ENCODE results near the gene CDC14A.
"Not testable (repeated sequence)": the region's sequence is repeated elsewhere in the genome, so short reads cannot be mapped to it uniquely, and the experiment has no call there.

Gene CDC14A, protein sequence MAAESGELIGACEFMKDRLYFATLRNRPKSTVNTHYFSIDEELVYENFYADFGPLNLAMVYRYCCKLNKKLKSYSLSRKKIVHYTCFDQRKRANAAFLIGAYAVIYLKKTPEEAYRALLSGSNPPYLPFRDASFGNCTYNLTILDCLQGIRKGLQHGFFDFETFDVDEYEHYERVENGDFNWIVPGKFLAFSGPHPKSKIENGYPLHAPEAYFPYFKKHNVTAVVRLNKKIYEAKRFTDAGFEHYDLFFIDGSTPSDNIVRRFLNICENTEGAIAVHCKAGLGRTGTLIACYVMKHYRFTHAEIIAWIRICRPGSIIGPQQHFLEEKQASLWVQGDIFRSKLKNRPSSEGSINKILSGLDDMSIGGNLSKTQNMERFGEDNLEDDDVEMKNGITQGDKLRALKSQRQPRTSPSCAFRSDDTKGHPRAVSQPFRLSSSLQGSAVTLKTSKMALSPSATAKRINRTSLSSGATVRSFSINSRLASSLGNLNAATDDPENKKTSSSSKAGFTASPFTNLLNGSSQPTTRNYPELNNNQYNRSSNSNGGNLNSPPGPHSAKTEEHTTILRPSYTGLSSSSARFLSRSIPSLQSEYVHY

DNA sequence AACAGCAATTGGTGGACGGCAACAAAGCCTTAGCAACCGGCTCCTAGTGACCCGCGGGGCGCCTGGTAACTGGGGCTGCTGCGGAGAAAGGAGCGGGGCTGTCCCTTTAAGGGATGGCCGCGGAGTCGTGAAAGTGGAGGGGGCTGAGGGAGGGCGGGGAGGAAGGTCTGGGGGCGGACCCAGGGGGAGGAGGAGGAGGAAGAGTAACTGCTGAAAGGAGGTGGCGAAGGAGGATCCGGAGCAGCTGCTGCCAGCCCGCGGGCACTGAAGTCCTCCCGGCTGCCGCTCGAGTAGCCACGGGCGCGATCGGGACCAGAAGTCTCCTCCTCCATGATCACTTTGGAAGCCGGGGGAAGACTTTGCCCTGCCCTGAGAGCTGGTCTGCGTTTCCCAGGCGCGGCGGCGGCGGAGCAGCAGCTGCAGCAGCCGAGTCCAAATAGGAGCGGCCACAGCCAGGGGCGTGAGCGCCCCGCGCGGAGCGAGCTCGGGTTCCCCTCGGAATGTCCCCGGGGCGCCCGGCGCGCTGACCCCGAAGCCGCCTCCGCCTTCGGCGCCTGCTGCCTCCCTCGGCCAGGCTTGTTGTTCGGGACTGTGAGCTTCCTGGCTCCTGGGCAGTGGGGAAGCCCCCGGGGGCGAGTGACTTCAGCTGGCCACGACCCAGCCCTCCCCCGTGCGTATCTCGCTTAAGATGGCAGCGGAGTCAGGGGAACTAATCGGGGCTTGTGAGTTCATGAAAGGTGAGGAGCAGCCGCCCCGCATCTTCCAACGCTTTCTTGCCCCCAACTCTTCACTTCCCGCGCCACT is at the start of gene CDC14A:
TSS of gene CDC14A (plus strand) at position 240 of the 804 bp plus-strand sequence. CDS start at position 689, 449 bp downstream.
- peak within 1 kb of the TSS; percentile 92 for H3K4me3 ChIP-seq (ENCODE audit: low read depth, low read length)

DNA sequence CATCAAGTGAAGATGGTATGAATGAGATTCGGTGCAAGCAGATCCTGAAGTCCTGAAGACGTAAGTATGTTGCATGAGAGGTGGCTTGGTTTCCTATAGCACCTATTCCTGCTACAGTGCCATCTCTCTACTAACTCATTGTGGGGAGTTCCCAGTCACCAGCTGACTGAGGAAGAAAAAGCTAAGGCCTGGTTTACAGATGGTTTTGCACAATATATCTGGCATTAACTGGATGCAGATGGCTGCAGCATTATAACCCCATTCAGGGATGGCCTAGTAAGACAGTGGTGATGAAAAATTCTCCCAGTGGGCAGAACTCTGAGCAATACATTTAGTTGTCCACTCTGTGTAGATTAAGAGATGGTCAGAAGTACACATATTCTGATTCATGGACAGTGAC is 49.6 kb upstream of the CDC14A start:
- no peak overlapping the region for H3K4me3 ChIP-seq (ENCODE audit: low read depth, low read length)

- no peak overlapping the region for H3K4me3 ChIP-seq (ENCODE audit: low read depth, low read length)
Measured at GRCh38 chr1:100304227-100304626, 48.1 kb upstream of the CDC14A start.

GRCh38 chr1:100304921-100305320 is 47.4 kb upstream of the CDC14A start:
- H3K4me3 ChIP-seq (ENCODE audit: low read depth, low read length), result no peak overlapping the region

GRCh38 chr1:100305954-100306353 is 46.4 kb upstream of the CDC14A start:
- no peak overlapping the region for H3K4me3 ChIP-seq (ENCODE audit: low read depth, low read length)

GRCh38 chr1:100306735-100307313 is 45.5 kb upstream of the CDC14A start:
- no peak overlapping the region for H3K4me3 ChIP-seq (ENCODE audit: low read depth, low read length)

- no peak overlapping the region for H3K4me3 ChIP-seq (ENCODE audit: low read depth, low read length)
Measured at GRCh38 chr1:100308777-100309176, 43.5 kb upstream of the CDC14A start.

GRCh38 chr1:100309863-100310262 is 42.4 kb upstream of the CDC14A start:
- H3K4me3 ChIP-seq (ENCODE audit: low read depth, low read length), result no peak overlapping the region

GRCh38 chr1:100313382-100313781 is 38.9 kb upstream of the CDC14A start:
- no peak overlapping the region for H3K4me3 ChIP-seq (ENCODE audit: low read depth, low read length)

GRCh38 chr1:100316622-100317021 is 35.7 kb upstream of the CDC14A start:
- H3K4me3 ChIP-seq (ENCODE audit: low read depth, low read length), result no peak overlapping the region

DNA sequence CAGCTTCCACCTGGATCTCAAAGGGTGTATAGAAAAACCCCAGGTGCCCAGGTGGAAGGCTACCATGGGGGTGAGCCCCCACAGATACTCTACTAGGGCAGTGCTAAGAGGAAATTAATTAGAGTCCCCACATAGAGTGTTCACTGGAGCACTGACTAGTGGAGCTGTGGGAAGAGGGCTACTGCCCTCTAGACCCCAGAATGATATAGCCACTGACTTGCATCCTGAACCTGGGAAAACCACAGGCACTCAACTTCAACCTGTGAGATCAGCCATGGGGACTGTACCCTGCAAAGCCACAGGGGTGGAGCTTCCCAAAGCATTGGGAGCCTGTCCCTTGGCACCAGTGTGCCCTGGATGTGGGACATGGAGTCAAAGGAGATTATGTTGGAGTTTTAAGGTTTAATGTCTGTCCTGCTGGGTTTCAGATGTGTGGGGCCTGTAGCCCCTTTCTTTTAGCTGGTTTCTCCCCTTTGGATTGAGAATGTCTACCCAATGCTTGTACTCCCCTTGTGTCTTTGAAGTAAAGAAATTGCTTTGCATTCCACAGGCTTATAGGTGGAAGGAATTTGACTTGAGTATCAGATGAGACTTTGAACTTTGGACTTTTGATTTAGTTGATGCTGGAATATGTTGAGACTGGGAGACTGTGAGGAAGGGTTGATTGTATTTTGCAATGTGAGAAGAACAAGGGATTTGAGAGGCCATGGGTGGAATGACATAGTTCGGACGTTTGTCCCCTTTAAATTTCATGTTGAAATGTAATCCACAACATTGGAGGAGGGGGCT is 31.8 kb upstream of the CDC14A start:
- no peak overlapping the region for H3K4me3 ChIP-seq (ENCODE audit: low read depth, low read length)

GRCh38 chr1:100321100-100321493 is 31.2 kb upstream of the CDC14A start:
- H3K4me3 ChIP-seq (ENCODE audit: low read depth, low read length), result no peak overlapping the region

- no peak overlapping the region for H3K4me3 ChIP-seq (ENCODE audit: low read depth, low read length)
Measured at GRCh38 chr1:100321506-100321905, 30.8 kb upstream of the CDC14A start.

DNA sequence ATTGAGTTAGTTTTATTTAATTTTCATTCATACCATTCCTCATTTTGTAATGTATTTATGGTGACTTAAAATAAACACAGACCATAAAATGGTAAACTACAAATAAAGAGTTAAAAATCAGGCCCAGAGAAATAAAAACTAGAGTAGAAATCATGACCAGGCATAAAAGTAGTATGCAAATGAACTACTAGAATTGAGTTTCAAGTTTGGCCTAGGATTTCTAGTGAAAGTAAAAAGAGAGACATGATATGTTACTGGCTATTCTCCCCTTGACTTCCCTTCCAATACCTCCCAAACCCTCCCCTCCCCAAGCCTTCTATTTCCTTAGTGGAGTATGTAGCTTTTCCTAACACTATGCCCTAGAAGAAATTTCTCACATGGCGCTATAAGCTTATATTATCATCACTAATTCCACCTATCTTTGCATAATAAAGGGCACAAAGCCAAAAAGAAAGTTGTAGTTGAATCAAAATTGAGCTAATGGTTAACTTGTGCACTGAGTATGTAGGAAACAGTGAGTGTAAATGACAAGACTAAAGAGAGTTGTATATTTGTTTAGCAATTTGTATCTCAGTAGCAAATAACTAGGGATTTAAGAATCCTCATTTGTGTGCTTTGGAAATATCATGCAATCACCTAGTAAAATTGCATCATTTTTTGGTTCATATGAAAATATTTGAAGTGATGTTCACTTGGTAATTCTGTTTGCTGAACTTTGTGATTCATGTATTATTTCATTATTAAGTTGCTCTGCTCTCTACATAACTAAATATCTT is 29.7 kb upstream of the CDC14A start:
- no peak overlapping the region for H3K4me3 ChIP-seq (ENCODE audit: low read depth, low read length)

GRCh38 chr1:100323419-100324106 is 28.7 kb upstream of the CDC14A start:
- H3K4me3 ChIP-seq (ENCODE audit: low read depth, low read length), result no peak overlapping the region

- H3K4me3 ChIP-seq (ENCODE audit: low read depth, low read length), result no peak overlapping the region
Measured at GRCh38 chr1:100325415-100326324, 26.6 kb upstream of the CDC14A start.

GRCh38 chr1:100326325-100326670 is 26.0 kb upstream of the CDC14A start:
- H3K4me3 ChIP-seq (ENCODE audit: low read depth, low read length), result not testable (repeated sequence)

- H3K4me3 ChIP-seq (ENCODE audit: low read depth, low read length), result no peak overlapping the region
Measured at GRCh38 chr1:100328133-100328532, 24.2 kb upstream of the CDC14A start.
